RKO (cell line): ENCODE data around the gene CCDC121.

Source experiments
- DNase-seq: peaks from one replicate; pipeline ENCODE4 v3.0.0-alpha.2; 2016; ENCODE audit warnings: low spot score

Gene CCDC121

DNA sequence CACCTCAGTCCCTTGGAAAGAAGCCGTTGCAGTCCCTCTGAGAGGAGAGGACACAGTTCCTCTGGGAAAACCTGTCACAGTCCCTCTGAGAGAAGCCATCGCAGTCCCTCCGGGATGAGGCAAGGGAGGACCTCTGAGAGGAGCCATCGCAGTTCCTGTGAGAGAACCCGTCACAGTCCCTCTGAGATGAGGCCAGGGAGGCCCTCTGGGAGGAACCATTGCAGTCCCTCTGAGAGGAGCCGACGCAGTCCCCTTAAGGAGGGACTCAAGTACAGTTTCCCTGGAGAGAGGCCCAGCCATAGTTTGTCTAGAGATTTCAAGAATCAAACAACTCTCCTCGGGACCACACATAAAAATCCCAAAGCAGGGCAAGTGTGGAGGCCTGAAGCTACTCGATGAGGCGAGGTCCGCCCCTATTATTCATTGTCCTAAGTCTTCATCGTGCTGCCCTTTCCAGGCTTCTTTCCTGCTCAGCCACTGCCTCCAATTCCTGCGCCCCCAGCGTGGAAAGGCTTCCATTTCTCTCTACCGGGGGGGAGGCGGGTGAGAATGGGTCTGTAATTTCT is 46.6 kb downstream of the CCDC121 start:
- DNase-seq, result no peak

DNA sequence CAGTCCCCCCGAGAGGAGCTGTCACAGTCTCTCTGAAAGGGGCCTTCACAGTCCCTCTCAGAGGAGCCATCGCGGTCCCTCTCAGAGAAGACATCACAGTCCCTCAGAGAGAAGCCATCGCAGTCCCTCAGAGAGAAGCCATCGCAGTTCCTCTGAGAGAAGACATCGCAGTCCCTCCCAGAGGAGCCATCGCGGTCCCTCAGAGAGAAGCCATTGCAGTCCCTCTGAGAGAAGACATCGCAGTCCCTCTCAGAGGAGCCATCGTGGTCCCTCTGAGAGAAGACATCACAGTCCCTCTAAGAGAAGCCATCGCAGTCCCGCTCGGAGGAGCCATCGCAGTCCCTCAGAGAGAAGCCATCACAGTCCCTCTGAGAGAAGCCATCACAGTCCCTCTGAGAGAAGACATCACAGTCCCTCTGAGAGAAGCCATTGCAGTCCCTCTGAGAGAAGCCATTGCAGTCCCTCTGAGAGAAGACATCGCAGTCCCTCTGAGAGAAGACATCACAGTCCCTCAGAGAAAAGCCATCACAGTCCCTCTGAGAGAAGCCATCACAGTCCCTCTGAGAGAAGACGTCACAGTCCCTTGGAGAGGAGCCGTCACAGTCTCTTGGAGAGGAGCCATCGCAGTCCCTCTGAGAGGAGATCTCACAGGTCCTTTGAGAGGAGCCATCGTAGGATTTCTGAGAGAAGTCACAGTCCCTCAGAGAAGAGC is 47.2 kb downstream of the CCDC121 start:
- no peak for DNase-seq
